ENCODE measurements around the gene ARGLU1. TPM values are rescaled to one million over a fixed set of nuclear protein-coding genes. Genes with fewer than 3 reads are reported as not detected.

The ARGLU1 gene
- total RNA-seq, 1 donor from 2014 or later: 32.4 TPM

GRCh38 chr13:106527826-106528225 is 40.1 kb downstream of the ARGLU1 start:
- H3K4me1 ChIP-seq (ENCODE audit: control insufficient read depth in 3 of 3, insufficient read depth in 3 of 3, low read length in 3 of 3): peaks cover 6 to 14% (median 11%) of the 10 kb centered on the region in 3 donors
- no peaks in the 10 kb centered on the region for H3K36me3 ChIP-seq (ENCODE audit: control insufficient read depth in 3 of 3, insufficient read depth in 3 of 3, low read length in 3 of 3)
- no peak overlapping the region for H3K4me3 ChIP-seq (ENCODE audit: low read length in 3 of 3)
- no peak overlapping the region for H3K27ac ChIP-seq (ENCODE audit: low read depth, low read length)
- H3K9me3 ChIP-seq (ENCODE audit: control insufficient read depth in 3 of 3, low read length in 3 of 3): no peaks in the 10 kb centered on the region
- H3K27me3 ChIP-seq (ENCODE audit: control insufficient read depth in 3 of 3, insufficient read depth in 3 of 3, low read length in 3 of 3): no peaks in the 10 kb centered on the region
- no peak overlapping the region for H3K9ac ChIP-seq (ENCODE audit: low read depth in 1 of 3, low read length in 3 of 3)

DNA sequence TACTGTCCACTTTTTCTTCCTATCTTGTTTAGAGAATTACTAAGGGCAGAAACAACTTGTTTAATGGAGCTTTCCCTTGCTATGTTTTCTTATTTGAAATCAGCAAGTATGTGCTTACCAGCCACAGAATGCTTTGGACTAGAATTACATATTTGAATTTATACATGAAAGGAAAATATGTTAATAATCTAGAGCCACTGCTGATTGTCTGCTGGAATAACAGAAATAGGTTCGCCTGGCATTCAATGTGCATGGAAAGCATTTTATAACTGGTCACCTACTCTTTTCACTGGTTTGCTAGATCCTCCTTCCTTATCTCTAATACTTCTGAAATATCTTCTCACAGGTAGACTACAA is 40.5 kb downstream of the ARGLU1 start:
- H3K9me3 ChIP-seq (ENCODE audit: control insufficient read depth in 3 of 3, low read length in 3 of 3): no peaks in the 10 kb centered on the region
- H3K9ac ChIP-seq (ENCODE audit: low read depth in 1 of 3, low read length in 3 of 3): no peak overlapping the region
- H3K4me1 ChIP-seq (ENCODE audit: control insufficient read depth in 3 of 3, insufficient read depth in 3 of 3, low read length in 3 of 3): peaks cover 2 to 11% (median 8%) of the 10 kb centered on the region in 3 donors
- H3K27ac ChIP-seq (ENCODE audit: low read depth, low read length): no peak overlapping the region
- no peaks in the 10 kb centered on the region for H3K36me3 ChIP-seq (ENCODE audit: control insufficient read depth in 3 of 3, insufficient read depth in 3 of 3, low read length in 3 of 3)
- H3K4me3 ChIP-seq (ENCODE audit: low read length in 3 of 3): no peak overlapping the region
- H3K27me3 ChIP-seq (ENCODE audit: control insufficient read depth in 3 of 3, insufficient read depth in 3 of 3, low read length in 3 of 3): no peaks in the 10 kb centered on the region

DNA sequence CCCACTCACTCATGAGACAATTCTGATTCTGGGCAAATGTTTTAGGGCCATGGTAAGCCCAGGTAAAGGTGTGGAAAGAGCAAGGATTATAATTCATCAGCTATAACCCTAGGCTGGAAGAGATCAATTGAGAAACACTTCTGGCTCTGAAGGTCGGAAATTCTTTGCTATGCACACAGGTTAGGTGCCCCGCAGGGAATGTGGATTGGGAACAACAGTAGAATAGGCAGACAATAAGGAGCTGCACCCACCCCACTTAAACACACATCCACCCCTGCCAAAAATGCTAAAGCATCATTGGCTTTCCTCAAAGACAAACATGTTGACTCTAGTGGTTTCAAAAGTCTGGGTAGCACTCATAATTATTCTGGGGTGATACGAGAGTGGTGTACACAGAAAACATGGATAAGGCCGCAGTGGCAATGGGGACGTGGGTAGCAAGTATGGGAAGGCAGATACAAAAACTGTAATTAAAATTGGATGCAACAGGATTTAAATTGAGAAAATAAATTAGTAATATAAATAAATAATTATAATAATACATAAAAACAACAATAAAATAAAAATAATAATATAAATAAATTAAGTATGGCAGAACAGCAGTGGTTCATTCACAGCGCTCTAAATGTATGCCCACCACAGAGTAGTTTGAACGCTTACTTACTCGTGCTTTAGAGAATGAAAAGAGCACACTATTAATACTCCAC is 41.0 kb downstream of the ARGLU1 start:
- H3K27me3 ChIP-seq (ENCODE audit: control insufficient read depth in 3 of 3, insufficient read depth in 3 of 3, low read length in 3 of 3): no peaks in the 10 kb centered on the region
- H3K9ac ChIP-seq (ENCODE audit: low read depth in 1 of 3, low read length in 3 of 3): no peak overlapping the region
- no peak overlapping the region for H3K27ac ChIP-seq (ENCODE audit: low read depth, low read length)
- no peaks in the 10 kb centered on the region for H3K9me3 ChIP-seq (ENCODE audit: control insufficient read depth in 3 of 3, low read length in 3 of 3)
- H3K36me3 ChIP-seq (ENCODE audit: control insufficient read depth in 3 of 3, insufficient read depth in 3 of 3, low read length in 3 of 3): no peaks in the 10 kb centered on the region
- peaks cover 0 to 10% (median 8%) of the 10 kb centered on the region in 3 donors for H3K4me1 ChIP-seq (ENCODE audit: control insufficient read depth in 3 of 3, insufficient read depth in 3 of 3, low read length in 3 of 3)
- no peak overlapping the region for H3K4me3 ChIP-seq (ENCODE audit: low read length in 3 of 3)

- H3K27me3 ChIP-seq (ENCODE audit: control insufficient read depth in 3 of 3, insufficient read depth in 3 of 3, low read length in 3 of 3): no peaks in the 10 kb centered on the region
- H3K9me3 ChIP-seq (ENCODE audit: control insufficient read depth in 3 of 3, low read length in 3 of 3): no peaks in the 10 kb centered on the region
- no peaks in the 10 kb centered on the region for H3K36me3 ChIP-seq (ENCODE audit: control insufficient read depth in 3 of 3, insufficient read depth in 3 of 3, low read length in 3 of 3)
- no peak overlapping the region for H3K9ac ChIP-seq (ENCODE audit: low read depth in 1 of 3, low read length in 3 of 3)
- H3K4me3 ChIP-seq (ENCODE audit: low read length in 3 of 3): no peak overlapping the region
- peaks cover 0 to 16% (median 8%) of the 10 kb centered on the region in 3 donors for H3K4me1 ChIP-seq (ENCODE audit: control insufficient read depth in 3 of 3, insufficient read depth in 3 of 3, low read length in 3 of 3)
- no peak overlapping the region for H3K27ac ChIP-seq (ENCODE audit: low read depth, low read length)
Measured at GRCh38 chr13:106525865-106526264, 42.1 kb downstream of the ARGLU1 start.

DNA sequence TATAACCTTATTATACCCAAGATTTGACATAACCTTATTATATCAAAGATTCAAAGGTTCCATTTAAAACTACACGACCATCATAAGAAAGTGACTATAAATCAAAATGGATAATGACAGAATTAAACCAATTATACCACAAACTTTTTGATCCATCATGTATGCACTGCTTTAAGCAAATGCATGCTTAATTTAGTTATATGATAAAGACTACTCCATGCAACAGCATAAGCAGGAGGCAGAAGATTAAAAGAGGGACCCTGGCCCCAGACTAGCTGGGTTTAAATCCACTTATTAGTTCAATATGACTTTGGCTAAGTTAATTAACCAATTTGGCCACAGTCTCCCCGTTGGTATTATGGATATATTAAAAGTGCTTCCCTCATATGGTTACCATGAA is 43.8 kb downstream of the ARGLU1 start:
- Histone ChIP-seq H3K9ac (ENCODE audit: low read depth in 1 of 3, low read length in 3 of 3) (no peak overlapping the region), H3K27ac (ENCODE audit: low read depth, low read length) (no peak overlapping the region), H3K9me3 (ENCODE audit: control insufficient read depth in 3 of 3, low read length in 3 of 3) (no peaks in the 10 kb centered on the region), H3K27me3 (ENCODE audit: control insufficient read depth in 3 of 3, insufficient read depth in 3 of 3, low read length in 3 of 3) (no peaks in the 10 kb centered on the region), H3K36me3 (ENCODE audit: control insufficient read depth in 3 of 3, insufficient read depth in 3 of 3, low read length in 3 of 3) (no peaks in the 10 kb centered on the region), H3K4me1 (ENCODE audit: control insufficient read depth in 3 of 3, insufficient read depth in 3 of 3, low read length in 3 of 3) (peaks cover 2 to 18% (median 12%) of the 10 kb centered on the region in 3 donors), H3K4me3 (ENCODE audit: low read length in 3 of 3) (no peak overlapping the region)

DNA sequence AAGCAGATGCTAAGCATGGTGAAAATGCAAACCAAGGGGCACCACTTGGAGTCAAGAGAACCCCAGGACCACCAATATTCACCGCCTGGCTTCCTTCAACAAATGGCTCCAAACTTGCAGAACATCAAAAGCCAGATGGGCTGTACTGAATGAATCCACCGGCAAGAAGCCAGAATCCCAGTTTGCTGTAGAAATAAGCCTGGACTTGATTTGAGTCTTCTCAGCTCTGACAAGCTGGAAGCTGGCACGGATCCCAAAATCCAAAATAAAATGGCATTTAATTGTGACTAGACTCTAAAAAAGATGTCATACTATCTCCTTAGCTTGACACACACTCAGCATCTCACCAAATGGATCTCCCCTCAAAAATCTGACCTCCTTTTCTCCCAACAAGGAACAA is 44.4 kb downstream of the ARGLU1 start:
- Histone ChIP-seq H3K4me1 (ENCODE audit: control insufficient read depth in 3 of 3, insufficient read depth in 3 of 3, low read length in 3 of 3) (peaks cover 2 to 19% (median 12%) of the 10 kb centered on the region in 3 donors), H3K4me3 (ENCODE audit: low read length in 3 of 3) (no peak overlapping the region), H3K27me3 (ENCODE audit: control insufficient read depth in 3 of 3, insufficient read depth in 3 of 3, low read length in 3 of 3) (no peaks in the 10 kb centered on the region), H3K27ac (ENCODE audit: low read depth, low read length) (no peak overlapping the region), H3K9me3 (ENCODE audit: control insufficient read depth in 3 of 3, low read length in 3 of 3) (no peaks in the 10 kb centered on the region), H3K36me3 (ENCODE audit: control insufficient read depth in 3 of 3, insufficient read depth in 3 of 3, low read length in 3 of 3) (no peaks in the 10 kb centered on the region), H3K9ac (ENCODE audit: low read depth in 1 of 3, low read length in 3 of 3) (no peak overlapping the region)

DNA sequence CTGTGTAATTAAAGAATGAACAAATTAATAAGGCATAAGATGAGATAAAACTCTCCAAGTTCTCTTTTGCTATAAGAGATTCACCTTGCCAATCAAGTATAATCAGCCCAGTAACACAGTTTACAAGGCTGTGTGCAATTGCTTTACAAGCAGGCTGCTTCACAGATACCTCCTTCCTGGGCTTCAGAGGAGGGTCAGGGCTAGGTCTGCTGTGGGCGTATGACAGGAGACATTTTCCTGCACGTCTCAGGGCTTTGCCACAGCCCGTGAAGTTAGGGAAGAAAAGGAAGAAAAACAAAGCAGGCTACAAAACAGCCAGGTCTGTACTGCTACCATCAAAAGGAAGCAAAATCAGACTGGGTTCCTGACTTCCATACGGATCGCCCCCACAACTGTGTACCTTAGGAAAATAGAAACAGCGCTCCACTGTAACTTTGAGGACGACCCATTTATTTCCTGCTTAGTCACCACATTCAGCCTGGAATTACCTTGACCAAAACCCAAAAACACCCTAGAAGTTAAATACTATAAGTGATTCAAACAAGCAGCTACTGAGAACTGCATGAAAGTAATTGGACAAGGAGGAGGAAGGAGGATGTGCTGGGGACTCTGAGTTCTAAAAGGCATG is 44.9 kb downstream of the ARGLU1 start:
- no peak overlapping the region for H3K27ac ChIP-seq (ENCODE audit: low read depth, low read length)
- H3K9me3 ChIP-seq (ENCODE audit: control insufficient read depth in 3 of 3, low read length in 3 of 3): no peaks in the 10 kb centered on the region
- no peak overlapping the region for H3K9ac ChIP-seq (ENCODE audit: low read depth in 1 of 3, low read length in 3 of 3)
- peaks cover 2 to 21% (median 12%) of the 10 kb centered on the region in 3 donors for H3K4me1 ChIP-seq (ENCODE audit: control insufficient read depth in 3 of 3, insufficient read depth in 3 of 3, low read length in 3 of 3)
- H3K36me3 ChIP-seq (ENCODE audit: control insufficient read depth in 3 of 3, insufficient read depth in 3 of 3, low read length in 3 of 3): no peaks in the 10 kb centered on the region
- H3K27me3 ChIP-seq (ENCODE audit: control insufficient read depth in 3 of 3, insufficient read depth in 3 of 3, low read length in 3 of 3): no peaks in the 10 kb centered on the region
- no peak overlapping the region for H3K4me3 ChIP-seq (ENCODE audit: low read length in 3 of 3)

- H3K4me3 ChIP-seq (ENCODE audit: low read length in 3 of 3): no peak overlapping the region
- no peaks in the 10 kb centered on the region for H3K27me3 ChIP-seq (ENCODE audit: control insufficient read depth in 3 of 3, insufficient read depth in 3 of 3, low read length in 3 of 3)
- H3K9me3 ChIP-seq (ENCODE audit: control insufficient read depth in 3 of 3, low read length in 3 of 3): no peaks in the 10 kb centered on the region
- H3K4me1 ChIP-seq (ENCODE audit: control insufficient read depth in 3 of 3, insufficient read depth in 3 of 3, low read length in 3 of 3): peaks cover 2 to 21% (median 12%) of the 10 kb centered on the region in 3 donors
- no peak overlapping the region for H3K9ac ChIP-seq (ENCODE audit: low read depth in 1 of 3, low read length in 3 of 3)
- no peak overlapping the region for H3K27ac ChIP-seq (ENCODE audit: low read depth, low read length)
- no peaks in the 10 kb centered on the region for H3K36me3 ChIP-seq (ENCODE audit: control insufficient read depth in 3 of 3, insufficient read depth in 3 of 3, low read length in 3 of 3)
Measured at GRCh38 chr13:106522112-106522705, 45.7 kb downstream of the ARGLU1 start.

- Histone ChIP-seq H3K9me3 (ENCODE audit: control insufficient read depth in 3 of 3, low read length in 3 of 3) (no peaks in the 10 kb centered on the region), H3K4me3 (ENCODE audit: low read length in 3 of 3) (no peak overlapping the region), H3K27me3 (ENCODE audit: control insufficient read depth in 3 of 3, insufficient read depth in 3 of 3, low read length in 3 of 3) (no peaks in the 10 kb centered on the region), H3K9ac (ENCODE audit: low read depth in 1 of 3, low read length in 3 of 3) (no peak overlapping the region), H3K27ac (ENCODE audit: low read depth, low read length) (no peak overlapping the region), H3K4me1 (ENCODE audit: control insufficient read depth in 3 of 3, insufficient read depth in 3 of 3, low read length in 3 of 3) (peaks cover 4 to 22% (median 12%) of the 10 kb centered on the region in 3 donors), H3K36me3 (ENCODE audit: control insufficient read depth in 3 of 3, insufficient read depth in 3 of 3, low read length in 3 of 3) (no peaks in the 10 kb centered on the region)
Measured at GRCh38 chr13:106521095-106521799, 46.7 kb downstream of the ARGLU1 start.
